Activated CD4-positive, alpha-beta T cell treated with anti-CD3 and anti-CD28 coated beads, Interleukin-2, amount 10 ng/mL, durations not matched to agents 24 days and 14 days (primary cell): Measurements from ENCODE around the gene CDH4. TPM values are rescaled to one million over a fixed set of nuclear protein-coding genes. Genes with fewer than 3 reads are reported as not detected.
"Not testable (repeated sequence)": the region's sequence is repeated elsewhere in the genome, so short reads cannot be mapped to it uniquely, and the experiment has no call there.

ENCODE experiments used
- DNase-seq: peaks from one replicate; pipeline ENCODE4 v3.0.0; 2022
- H3K27ac Mint-ChIP-seq: one replicate; pipeline ENCODE4 v1.8.0; 2022; ENCODE audit warnings: mild to moderate bottlenecking, mixed read lengths
- H3K27me3 Mint-ChIP-seq: one replicate; pipeline ENCODE4 v1.8.0; 2022; ENCODE audit warnings: mixed read lengths
- H3K36me3 Mint-ChIP-seq: one replicate; pipeline ENCODE4 v1.8.0; 2022; ENCODE audit warnings: low read depth, mild to moderate bottlenecking, mixed read lengths
- H3K4me1 Mint-ChIP-seq: one replicate; pipeline ENCODE4 v1.8.0; 2021; ENCODE audit warnings: mixed read lengths
- H3K4me3 Mint-ChIP-seq: one replicate; pipeline ENCODE4 v1.8.0; 2022; ENCODE audit warnings: mild to moderate bottlenecking, moderate library complexity, mixed read lengths
- H3K9me3 Mint-ChIP-seq: one replicate; pipeline ENCODE4 v1.8.0; 2021; ENCODE audit warnings: mixed read lengths
- intact Hi-C: fragments of 100-400 bp; cut with micrococcal nuclease; formaldehyde crosslinking; loops from one replicate; pipeline ENCODE4 v1.15.1; 2023
- total RNA-seq: library from RNA; stranded (reverse); gene quantifications from 2 replicates; pipeline ENCODE4 v1.2.3, GENCODE V29; 2022

CDH4 gene
- total RNA-seq, 1 donor from 2014 or later, result not detected

DNA sequence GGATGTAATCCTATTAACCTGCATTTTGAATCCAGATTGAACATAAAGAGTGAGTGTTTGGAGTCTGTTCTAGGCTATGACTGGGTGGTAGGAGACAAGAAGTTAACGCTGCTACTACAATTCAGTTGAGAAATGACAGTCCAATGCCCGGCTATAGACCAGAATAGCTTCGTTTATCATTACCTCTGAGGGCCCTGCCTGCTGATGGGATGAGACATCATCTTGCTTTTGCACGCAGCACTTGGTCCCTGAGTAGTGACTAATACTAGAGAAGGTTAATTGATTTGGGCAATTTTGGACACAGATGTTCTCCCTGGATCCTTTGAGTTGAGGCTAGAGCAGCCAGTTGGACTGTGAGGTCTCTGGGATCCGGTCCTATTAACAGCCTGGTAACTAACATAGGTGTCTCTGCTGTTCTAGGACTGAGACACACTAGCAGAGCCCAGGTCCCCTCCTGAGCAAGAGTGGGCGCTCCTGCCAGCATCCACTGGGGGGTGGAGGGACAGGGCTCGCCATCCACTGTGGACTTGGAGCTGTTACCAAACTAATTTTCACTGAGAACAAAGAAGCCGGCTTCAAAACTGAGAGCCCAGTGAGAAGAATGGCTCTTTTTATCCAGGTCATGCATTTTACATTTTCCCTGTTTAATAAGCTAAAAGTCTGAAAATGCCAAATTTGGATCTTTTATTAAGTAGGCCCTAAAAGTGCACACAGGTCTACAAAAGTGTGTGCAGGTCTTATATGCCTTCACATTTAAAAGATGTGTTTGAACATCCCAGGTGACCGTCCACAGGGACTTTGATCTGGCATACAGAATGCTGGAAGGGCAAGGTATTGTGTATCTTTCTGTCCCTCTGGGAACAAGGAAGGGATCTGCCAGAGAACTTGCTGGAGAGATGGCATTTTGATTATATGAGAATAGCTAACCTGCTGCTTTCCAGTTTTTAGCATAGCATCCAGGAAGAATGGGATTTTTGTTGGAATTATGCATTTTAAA is 212.5 kb downstream of the CDH4 start:
- intact Hi-C loops, result no loop called here
- no peak for DNase-seq
- Mint-ChIP-seq H3K27ac (no peak overlapping the region), H3K9me3 (peaks cover 9% of the 10 kb centered on the region), H3K27me3 (no peaks in the 10 kb centered on the region), H3K4me3 (no peak overlapping the region), H3K36me3 (no peaks in the 10 kb centered on the region), H3K4me1 (no peaks in the 10 kb centered on the region)

DNA sequence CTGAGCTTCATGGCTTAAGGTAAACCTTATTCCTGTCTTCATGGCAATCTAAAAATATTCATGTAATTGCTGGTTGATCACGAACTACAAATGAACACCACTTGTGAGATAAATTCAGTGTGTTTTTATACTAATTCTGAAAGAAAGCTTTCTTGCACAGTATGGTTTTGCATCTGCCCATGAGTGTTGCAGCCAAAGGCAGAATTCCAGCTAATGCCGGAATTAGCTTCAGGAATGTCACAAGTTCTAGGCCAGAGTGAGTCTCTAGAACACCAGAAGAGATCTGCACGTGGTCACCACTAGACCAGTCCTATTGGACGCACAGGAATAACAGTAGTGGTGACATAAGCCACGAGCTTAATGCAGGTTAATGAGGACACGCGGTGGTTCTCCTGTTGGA is 223.7 kb downstream of the CDH4 start:
- Mint-ChIP-seq H3K4me1 (no peaks in the 10 kb centered on the region), H3K4me3 (no peak overlapping the region), H3K27ac (no peak overlapping the region), H3K27me3 (peaks cover 2% of the 10 kb centered on the region), H3K9me3 (no peaks in the 10 kb centered on the region), H3K36me3 (no peaks in the 10 kb centered on the region)
- DNase-seq, result no peak
- intact Hi-C loops, result no loop called here

DNA sequence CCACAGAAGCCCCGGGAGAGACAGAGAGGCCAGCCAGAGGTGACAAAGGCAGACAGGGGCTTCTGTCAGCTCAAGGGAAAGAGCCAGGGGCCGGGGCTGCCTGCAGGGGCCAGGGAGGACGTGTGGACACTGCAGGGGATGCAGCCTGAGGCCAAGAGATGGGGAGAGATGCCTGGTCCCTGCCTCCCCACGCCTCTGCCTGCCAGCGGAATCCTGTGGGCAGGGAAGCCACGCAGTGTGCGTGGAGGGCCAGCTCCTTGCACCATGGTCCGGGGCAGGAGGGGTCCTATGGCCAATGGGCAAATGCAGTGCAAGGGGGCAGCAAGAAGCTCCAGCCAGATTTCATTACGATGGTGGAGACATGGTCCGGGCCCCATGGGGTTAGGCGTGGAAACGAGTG is 224.9 kb downstream of the CDH4 start:
- Mint-ChIP-seq H3K9me3 (no peaks in the 10 kb centered on the region), H3K36me3 (no peaks in the 10 kb centered on the region), H3K4me1 (no peaks in the 10 kb centered on the region), H3K4me3 (no peak overlapping the region), H3K27me3 (peaks cover 2% of the 10 kb centered on the region), H3K27ac (no peak overlapping the region)
- DNase-seq, result no peak
- intact Hi-C loops, result no loop called here

DNA sequence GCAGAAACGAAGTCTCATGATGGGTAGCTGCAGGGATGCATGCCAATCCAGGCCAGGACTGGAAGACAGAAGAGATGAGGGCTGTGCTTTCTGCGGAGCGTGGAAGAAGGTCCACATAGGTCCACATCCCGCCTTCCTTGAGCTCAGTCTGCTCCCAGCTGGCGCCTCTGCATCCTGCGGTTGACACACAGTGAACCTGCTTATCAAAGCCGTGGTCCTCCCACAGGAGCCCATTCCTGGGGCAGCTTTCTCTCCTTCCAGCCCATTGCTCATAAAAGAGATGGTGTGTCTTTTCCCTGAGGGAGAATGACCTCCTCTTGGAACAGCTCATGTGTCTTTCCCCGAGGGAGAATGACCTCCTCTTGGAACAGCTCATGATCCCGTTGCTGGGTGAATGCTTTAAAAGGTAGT is 225.4 kb downstream of the CDH4 start:
- no peak overlapping the region for H3K4me3 Mint-ChIP-seq
- intact Hi-C loops, result no loop called here
- no peak for DNase-seq
- no peaks in the 10 kb centered on the region for H3K9me3 Mint-ChIP-seq
- H3K27ac Mint-ChIP-seq, result no peak overlapping the region
- no peaks in the 10 kb centered on the region for H3K36me3 Mint-ChIP-seq
- H3K4me1 Mint-ChIP-seq, result no peaks in the 10 kb centered on the region
- H3K27me3 Mint-ChIP-seq, result no peaks in the 10 kb centered on the region

DNA sequence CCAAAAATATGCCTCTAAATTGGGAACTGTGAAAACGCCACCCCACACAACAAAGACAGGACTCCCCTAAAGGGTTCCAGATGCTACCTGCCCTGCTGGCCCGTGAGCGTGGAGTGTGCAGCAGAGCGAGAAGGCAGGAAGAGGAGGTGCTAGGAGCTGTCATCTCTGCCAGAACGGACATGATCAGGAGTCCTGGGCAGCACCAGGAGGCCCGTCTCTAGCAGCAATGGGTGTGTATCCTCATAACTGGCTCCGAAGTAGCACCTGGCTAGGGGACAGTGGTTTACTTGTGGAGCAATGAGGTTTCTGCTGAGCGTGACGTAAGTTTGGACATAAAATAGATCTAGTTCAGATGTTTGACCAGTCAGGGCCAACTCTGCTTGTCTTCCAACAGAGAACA is 226.0 kb downstream of the CDH4 start:
- Mint-ChIP-seq H3K27ac (no peak overlapping the region), H3K9me3 (no peaks in the 10 kb centered on the region), H3K4me3 (no peak overlapping the region), H3K27me3 (no peaks in the 10 kb centered on the region), H3K36me3 (no peaks in the 10 kb centered on the region), H3K4me1 (no peaks in the 10 kb centered on the region)
- DNase-seq, result no peak
- intact Hi-C loops, result no loop called here

DNA sequence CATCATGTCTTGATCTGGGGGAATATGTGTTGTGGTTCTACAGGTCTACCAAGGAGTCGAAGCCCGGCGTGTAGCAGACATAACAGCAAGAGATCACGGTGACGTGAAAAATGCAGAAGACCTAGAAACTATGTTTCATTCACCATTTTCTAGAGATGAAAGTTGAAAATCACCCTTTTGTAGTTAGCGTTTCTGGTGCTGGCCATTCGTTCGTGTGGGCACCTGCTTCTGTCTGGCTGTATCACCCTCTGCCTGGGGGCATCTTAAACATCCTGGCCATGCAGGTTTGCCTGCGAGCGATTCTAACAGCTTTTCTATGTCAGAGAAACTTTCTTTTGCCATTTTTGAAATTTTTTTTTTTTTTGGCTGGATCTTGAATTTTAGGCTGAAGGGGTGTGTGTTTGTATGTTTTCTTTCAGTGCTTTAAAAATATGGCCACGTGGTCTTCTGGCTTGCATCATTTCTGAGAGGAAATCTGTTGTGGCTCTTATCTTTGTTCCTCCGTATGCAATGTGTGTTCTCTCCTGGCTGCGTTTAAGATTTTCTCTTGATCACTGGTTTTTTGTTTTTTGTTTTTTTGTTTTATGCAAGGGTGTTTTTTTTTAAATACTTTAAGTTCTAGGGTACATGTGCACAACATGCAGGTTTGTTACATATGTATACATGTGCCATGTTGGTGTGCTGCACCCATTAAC is 226.7 kb downstream of the CDH4 start:
- Mint-ChIP-seq H3K9me3 (peaks cover under 1% of the 10 kb centered on the region), H3K36me3 (no peaks in the 10 kb centered on the region), H3K4me3 (no peak overlapping the region), H3K4me1 (no peaks in the 10 kb centered on the region), H3K27me3 (no peaks in the 10 kb centered on the region), H3K27ac (no peak overlapping the region)
- DNase-seq, result no peak
- intact Hi-C loops, result no loop called here

DNA sequence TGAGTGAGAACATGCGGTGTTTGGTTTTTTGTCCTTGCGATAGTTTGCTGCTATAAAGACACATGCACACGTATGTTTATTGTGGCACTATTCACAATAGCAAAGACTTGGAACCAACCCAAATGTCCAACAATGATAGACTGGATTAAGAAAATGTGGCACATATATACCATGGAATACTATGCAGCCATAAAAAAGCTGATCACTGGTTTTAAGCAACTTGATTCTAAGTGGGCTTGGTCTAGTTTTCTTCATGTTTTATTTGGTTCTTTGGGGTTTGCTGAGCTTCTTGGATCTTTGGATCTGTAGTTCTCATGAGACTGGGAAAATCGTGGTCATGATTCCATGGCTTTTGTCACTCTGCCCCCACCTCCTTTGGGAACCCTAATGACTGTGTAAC is 227.4 kb downstream of the CDH4 start:
- H3K36me3 Mint-ChIP-seq, H3K4me1 Mint-ChIP-seq, DNase-seq, H3K27ac Mint-ChIP-seq, intact Hi-C loops, H3K27me3 Mint-ChIP-seq, H3K4me3 Mint-ChIP-seq, H3K9me3 Mint-ChIP-seq: not testable (repeated sequence)

DNA sequence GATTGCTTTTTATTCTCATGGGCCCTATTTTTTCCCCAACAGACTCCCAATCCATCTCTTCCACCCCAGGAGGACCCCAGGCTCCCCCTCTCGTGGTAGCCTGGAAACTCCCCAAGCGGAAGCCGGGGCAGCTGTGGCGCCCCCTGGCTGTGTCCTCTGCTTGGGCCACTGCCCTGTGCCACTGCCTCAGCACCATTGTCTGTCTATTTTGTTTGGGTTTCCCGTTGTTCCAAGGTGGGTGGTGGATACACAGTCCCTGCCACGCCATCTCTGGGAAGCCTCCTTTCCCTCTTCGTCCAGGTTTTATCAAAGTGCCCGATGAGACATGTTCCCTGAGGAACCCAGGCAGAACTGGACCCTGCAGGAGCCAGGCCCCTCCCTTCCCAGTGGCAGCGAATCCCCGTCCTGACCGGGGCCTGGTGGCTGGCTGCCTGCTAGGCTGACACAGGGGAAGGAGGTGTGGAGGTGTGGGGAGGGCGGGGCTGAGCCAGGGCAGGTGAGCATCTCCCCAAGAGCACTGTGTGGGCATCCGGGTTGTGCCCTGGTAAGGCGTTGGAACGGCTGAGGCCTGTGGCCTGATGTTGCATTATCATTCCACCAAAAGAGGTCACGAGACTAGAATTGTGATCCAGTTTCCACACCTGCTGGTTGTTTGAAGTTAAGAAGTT is 228.2 kb downstream of the CDH4 start:
- Mint-ChIP-seq H3K4me1 (no peaks in the 10 kb centered on the region), H3K36me3 (no peaks in the 10 kb centered on the region), H3K4me3 (no peak overlapping the region), H3K27ac (no peak overlapping the region), H3K27me3 (no peaks in the 10 kb centered on the region), H3K9me3 (peaks cover 7% of the 10 kb centered on the region)
- intact Hi-C loops, result no loop called here
- no peak for DNase-seq

DNA sequence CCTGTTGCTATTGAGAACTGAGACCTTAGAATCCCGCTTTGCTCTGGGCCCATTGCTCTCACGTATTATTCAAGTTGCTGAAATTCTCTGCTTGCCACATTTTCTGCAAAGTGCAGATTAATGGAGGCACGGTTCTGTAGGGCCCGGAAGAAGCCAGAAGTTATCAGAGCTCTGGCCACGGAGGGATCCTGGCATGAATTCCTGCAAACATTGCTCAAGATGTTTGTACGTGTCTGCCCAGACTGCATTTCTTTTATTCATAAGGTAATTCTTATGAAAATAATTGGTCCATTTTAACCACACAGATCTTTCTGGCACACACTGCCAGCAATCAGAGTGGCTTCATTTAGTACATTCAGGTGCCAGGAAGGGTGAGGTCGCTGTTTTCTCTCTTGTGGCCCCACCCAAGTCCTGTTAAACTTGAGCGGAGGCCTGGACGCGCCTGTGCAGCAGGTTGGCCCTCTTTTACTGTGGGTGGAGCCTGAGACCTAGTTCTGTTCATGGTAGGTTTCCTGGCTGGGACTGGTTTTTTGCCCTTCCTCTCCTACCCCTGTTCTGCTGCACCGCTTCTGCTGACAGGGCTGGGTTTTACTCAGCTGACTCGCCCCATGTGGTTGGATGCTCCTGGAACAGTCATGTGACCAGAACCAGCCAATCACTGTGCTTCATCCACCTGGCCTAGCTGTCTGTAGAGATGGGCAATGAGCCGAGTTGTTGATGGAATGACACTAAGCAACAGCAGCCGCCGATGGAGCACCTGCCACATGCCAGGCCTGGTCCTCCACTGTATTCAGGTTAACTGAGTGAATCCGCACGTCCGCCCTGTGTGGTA is 230.2 kb downstream of the CDH4 start:
- no peak overlapping the region for H3K4me3 Mint-ChIP-seq
- intact Hi-C loops, result no loop called here
- DNase-seq, result no peak
- H3K27ac Mint-ChIP-seq, result no peak overlapping the region
- H3K27me3 Mint-ChIP-seq, result no peaks in the 10 kb centered on the region
- peaks cover 7% of the 10 kb centered on the region for H3K9me3 Mint-ChIP-seq
- no peaks in the 10 kb centered on the region for H3K4me1 Mint-ChIP-seq
- H3K36me3 Mint-ChIP-seq, result no peaks in the 10 kb centered on the region

DNA sequence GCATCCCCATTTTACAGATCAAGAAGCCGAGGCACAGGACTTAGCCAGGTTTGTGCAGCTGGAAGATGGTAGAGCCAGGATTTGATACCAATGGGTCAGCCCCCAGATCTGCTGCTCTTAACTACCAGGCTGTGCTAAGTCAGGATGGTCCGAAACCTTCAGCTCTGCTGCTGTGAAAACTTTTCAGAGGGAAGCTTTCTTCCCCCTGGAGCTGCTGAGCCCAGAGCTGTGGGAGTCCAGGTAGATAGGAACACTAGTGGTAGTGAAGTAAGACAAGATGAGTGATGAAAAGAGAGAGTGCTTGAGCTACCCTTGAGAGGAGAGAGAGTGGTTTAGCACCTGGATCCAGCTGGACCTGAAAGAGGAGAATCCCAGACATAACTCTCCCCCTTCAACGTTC is 230.8 kb downstream of the CDH4 start:
- intact Hi-C loops, result no loop called here
- no peak for DNase-seq
- Mint-ChIP-seq H3K27ac (no peak overlapping the region), H3K4me1 (no peaks in the 10 kb centered on the region), H3K4me3 (no peak overlapping the region), H3K36me3 (no peaks in the 10 kb centered on the region), H3K27me3 (no peaks in the 10 kb centered on the region), H3K9me3 (peaks cover 7% of the 10 kb centered on the region)

DNA sequence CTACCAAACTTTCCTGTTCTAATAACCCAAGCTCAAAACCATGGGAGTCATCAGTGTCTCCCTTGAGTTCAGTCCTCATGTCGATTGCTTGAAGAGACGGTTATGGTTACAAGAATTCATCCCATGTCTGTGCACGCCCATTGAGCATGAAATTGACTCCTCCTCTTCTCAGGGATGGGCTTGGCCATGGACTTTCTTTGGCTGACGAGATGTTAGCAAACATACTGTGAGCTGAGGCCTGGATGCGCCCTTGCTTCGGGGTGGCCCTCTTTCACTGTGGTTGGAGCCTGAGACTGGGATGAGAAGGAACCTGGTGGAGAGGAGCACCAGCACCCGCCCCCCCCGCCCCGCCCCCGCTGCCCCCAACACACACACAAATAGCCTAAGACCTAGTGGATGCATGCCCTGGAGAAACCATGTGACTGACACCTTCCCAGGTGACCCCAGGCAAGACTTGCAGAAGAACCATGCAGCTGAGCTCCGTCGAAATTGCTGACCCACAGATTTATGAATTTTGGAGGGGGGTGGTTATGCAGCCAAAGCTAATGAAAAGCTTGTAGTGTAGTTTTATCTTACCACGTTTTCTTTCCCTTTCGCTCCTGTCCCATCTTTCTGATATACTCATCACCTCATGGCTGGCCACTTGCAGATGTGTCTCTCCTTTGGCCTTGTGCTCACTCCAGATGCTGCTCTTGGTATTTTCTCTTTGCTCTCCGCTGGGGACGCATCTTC is 231.4 kb downstream of the CDH4 start:
- Mint-ChIP-seq H3K4me3 (no peak overlapping the region), H3K4me1 (no peaks in the 10 kb centered on the region), H3K36me3 (no peaks in the 10 kb centered on the region), H3K9me3 (peaks cover 7% of the 10 kb centered on the region), H3K27me3 (no peaks in the 10 kb centered on the region), H3K27ac (no peak overlapping the region)
- intact Hi-C loops, result no loop called here
- no peak for DNase-seq

DNA sequence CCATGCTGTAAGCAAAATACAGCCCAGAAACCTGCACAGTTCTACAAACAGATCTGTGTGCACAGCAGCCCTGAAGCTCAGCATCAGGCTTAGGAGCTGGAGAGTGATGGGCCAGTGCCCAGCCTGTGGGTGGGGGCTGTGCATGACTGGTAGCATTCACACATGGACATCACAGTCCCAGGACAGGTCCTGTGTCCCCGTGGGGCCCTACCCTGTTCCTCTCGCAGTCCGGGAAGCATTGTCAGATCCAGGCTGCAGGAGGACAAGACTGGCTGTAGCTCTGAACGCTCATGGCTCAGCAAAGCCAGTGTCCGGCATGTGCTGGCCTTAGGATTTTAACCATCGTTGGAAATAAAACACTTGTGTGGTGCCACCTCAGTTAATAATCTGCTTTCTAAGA is 234.1 kb downstream of the CDH4 start:
- Mint-ChIP-seq H3K27ac (no peak overlapping the region), H3K36me3 (no peaks in the 10 kb centered on the region), H3K27me3 (no peaks in the 10 kb centered on the region), H3K4me3 (no peak overlapping the region), H3K4me1 (no peaks in the 10 kb centered on the region), H3K9me3 (peaks cover 7% of the 10 kb centered on the region)
- no peak for DNase-seq
- intact Hi-C loops, result no loop called here
